ENCODE data around the gene MAN2A1.
"Not testable (repeated sequence)": the region's sequence is repeated elsewhere in the genome, so short reads cannot be mapped to it uniquely, and the experiment has no call there.

Gene MAN2A1

DNA sequence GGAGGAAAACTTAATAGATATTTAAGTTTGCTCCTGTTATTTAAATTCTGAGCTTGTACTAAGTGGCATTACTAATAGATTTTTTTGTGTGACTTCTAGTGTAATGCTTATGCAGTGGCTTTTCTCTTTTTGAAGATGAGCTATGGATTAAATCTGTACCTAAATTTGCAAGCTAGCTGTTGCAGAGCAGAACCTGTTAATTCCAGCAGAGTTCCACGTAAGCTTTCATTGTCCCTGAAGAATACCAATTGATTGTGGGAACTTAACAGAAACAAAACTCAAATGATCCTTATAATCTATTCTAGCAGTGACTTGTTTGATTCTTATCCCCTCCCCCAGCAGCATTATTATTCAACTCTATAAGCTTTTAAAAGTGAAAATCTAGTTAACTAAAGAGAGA lies 51.7 kb downstream of the MAN2A1 start:
- in situ Hi-C loops (cut with MboI; ENCODE audit: low pct_unique_long_range_greater_than_20kb, low sequenced_read_pairs): no loop called here
- no peak for DNase-seq

GRCh38 chr5:109743041-109743531 lies 53.4 kb downstream of the MAN2A1 start:
- DNase-seq: no peak
- in situ Hi-C loops (cut with MboI; ENCODE audit: low pct_unique_long_range_greater_than_20kb, low sequenced_read_pairs): no loop called here

DNA sequence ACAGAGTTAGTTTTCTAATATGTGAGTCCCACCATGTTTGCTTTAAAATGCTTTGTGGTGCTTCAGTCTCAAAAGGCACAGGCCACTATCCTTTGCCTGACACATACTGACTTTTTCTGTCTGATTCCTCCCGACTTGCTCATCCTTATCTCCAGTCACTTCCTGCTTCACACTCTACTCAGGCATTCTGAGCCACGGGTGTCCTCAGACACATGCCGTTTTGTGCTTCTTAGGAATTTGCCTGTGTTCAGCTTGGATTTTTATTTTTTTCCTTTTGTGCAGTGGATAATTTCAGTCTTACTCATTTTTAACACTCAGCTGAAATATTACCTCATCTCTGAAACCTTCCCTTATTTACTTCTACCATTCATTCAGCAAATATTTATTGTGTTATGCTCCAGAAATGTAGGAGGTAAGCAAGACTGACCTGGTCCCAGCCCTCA lies 54.1 kb downstream of the MAN2A1 start:
- in situ Hi-C loops (cut with MboI; ENCODE audit: low pct_unique_long_range_greater_than_20kb, low sequenced_read_pairs): no loop called here
- no peak for DNase-seq

- DNase-seq: no peak
- in situ Hi-C loops (cut with MboI; ENCODE audit: low pct_unique_long_range_greater_than_20kb, low sequenced_read_pairs): no loop called here
Measured at GRCh38 chr5:109744261-109744660, 54.5 kb downstream of the MAN2A1 start.

DNA sequence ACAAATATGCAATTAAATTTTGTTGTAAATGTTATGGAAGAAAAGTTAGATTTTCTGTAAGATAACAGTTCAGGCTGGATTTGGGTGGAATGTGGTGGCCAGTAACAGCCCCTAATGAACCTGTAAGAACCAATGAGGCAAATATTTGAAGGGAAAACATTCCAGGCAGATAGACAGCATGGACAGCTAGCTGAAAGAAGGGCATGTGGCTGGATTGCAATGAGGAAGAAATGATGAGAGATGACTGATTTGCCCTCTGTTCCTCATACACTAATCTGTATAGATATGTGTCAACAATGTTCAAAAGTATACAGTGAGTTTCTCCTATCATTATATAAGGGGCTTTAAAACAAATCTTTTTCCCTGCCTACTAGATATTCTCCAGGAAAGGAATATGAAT lies 58.8 kb downstream of the MAN2A1 start:
- in situ Hi-C loops (cut with MboI; ENCODE audit: low pct_unique_long_range_greater_than_20kb, low sequenced_read_pairs): no loop called here

DNA sequence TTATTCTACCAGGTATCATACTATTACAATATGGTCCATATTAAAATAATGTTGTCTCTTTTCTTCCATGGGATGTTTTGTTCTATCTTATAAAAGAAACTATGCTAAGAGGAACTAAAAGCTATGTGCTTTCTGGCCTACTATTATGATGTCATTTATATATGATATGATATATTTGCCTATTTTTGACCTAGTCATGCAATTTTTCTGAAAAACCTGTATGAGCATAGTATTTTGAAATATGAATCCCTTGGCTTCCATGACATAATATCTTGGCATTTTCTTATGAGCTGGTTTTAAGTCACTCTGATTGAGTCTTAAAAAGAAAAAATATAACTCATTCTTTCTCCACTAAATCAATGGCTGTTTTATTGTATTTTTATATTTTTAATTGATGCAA lies 60.7 kb downstream of the MAN2A1 start:
- in situ Hi-C loops (cut with MboI; ENCODE audit: low pct_unique_long_range_greater_than_20kb, low sequenced_read_pairs): no loop called here
- DNase-seq: no peak

More for the DNA sequence above, 58.8 kb downstream of the MAN2A1 start:
- DNase-seq: no peak

- no peak for DNase-seq
- in situ Hi-C loops (cut with MboI; ENCODE audit: low pct_unique_long_range_greater_than_20kb, low sequenced_read_pairs): no loop called here
Measured at GRCh38 chr5:109753279-109753678, 63.6 kb downstream of the MAN2A1 start.

DNA sequence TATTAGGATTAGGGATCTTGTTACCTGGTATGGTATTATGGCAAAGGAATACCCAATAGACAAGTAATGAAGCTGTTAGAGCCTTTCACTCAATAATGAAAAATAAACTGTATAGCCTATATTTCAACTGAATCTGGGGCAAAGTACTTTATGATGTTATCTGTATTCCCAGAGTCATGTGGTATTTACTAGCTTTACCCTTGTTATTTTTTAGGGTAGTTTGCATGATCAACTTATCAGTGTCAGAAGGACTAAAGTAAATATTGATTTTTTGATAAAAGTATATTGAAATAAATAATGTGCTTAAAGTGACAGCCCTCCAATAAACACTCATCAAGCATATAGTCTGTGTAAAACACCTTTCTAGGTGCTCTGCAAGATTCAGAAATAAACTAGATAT lies 64.6 kb downstream of the MAN2A1 start:
- in situ Hi-C loops (cut with MboI; ENCODE audit: low pct_unique_long_range_greater_than_20kb, low sequenced_read_pairs): no loop called here

GRCh38 chr5:109755761-109756160 lies 66.0 kb downstream of the MAN2A1 start:
- DNase-seq: no peak
- in situ Hi-C loops (cut with MboI; ENCODE audit: low pct_unique_long_range_greater_than_20kb, low sequenced_read_pairs): no loop called here

More for the DNA sequence above, 64.6 kb downstream of the MAN2A1 start:
- no peak for DNase-seq

DNA sequence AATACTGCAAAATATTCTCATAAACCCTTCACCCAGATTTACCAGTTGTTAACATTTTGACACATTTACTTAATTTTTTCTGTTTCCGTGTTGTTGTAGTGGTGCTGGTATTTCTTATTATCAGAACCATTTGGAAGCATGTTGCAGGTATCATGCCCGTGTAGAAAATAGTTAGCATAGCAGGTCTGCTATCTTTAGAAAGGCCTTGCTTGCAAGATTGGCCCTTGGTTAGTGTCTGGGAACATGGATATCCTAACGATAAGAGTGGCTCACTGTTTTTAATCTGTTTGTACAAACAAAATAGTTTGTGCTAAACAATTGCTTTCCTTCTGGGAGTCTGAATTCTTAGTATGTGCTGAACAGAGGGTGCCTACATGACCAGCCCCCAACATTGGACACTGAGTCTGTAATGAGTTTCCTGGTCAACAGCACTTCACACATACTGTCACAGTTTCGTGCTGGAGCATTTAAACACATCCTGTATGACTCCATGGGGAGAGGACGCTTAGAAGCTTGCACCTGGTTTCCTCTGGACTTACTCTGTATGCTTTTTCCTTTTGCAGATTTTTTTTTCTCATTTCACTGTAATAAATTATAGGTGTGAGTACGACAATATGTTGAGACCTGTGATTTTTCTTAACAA lies 66.9 kb downstream of the MAN2A1 start:
- in situ Hi-C loops (cut with MboI; ENCODE audit: low pct_unique_long_range_greater_than_20kb, low sequenced_read_pairs): no loop called here
- DNase-seq: no peak

DNA sequence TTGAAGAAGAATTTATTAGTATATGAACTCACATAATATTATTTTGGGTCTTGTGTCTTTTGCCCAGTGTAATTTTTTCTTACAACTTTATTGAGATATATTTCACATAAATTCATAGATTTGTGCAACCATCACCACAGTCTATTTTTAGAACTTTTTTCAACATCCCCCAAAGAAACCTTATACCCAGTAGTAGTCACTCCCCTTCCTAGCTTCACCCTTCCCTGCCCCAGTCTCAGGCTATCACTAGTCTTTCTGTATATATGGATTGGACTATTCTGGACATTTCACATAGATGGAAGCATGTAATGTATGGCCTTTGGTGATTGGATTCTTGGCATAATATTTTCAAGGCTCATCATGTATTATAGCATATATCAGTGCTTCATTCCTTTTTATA lies 67.8 kb downstream of the MAN2A1 start:
- in situ Hi-C loops (cut with MboI; ENCODE audit: low pct_unique_long_range_greater_than_20kb, low sequenced_read_pairs): no loop called here
- no peak for DNase-seq

GRCh38 chr5:109759306-109759705 lies 69.6 kb downstream of the MAN2A1 start:
- DNase-seq: no peak
- in situ Hi-C loops (cut with MboI; ENCODE audit: low pct_unique_long_range_greater_than_20kb, low sequenced_read_pairs): no loop called here

DNA sequence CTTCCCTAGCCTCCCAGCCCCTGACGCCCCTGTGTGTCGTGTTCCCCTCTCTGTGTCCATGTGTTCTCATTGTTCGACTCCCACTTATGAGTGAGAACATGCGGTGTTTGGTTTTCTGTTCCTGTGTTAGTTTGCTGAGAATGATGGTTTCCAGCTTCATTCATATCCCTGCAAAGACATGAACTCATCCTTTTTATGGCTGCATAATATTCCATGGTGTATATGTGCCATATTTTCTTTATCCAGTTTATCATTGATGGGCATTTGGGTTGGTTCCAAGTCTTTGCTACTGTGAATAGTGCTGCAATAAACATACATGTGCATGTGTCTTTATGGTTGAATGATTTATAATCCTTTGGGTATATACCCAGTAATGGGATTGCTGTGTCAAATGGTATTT lies 70.4 kb downstream of the MAN2A1 start:
- DNase-seq; in situ Hi-C loops (cut with MboI; ENCODE audit: low pct_unique_long_range_greater_than_20kb, low sequenced_read_pairs): not testable (repeated sequence)

DNA sequence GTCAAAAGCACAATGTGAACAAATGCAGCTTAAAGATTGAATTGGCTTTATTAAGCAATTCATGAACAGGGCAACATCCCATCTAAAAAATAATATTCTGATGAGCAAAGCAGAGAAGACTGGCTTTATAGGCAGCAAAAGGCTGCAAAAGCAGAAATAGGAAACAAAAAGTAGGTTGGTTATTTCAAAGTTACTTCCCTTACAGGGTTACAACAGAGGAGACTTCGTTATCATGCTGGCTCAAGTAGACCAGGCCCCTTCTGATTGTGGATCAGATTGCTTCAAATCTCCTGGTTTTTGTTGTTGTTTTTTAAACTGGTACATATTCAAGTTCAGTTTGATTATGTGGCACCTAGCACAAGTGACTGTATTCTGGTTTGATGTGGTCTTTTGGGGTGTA lies 73.1 kb downstream of the MAN2A1 start:
- no peak for DNase-seq
- in situ Hi-C loops (cut with MboI; ENCODE audit: low pct_unique_long_range_greater_than_20kb, low sequenced_read_pairs): no loop called here

- DNase-seq: no peak
- in situ Hi-C loops (cut with MboI; ENCODE audit: low pct_unique_long_range_greater_than_20kb, low sequenced_read_pairs): no loop called here
Measured at GRCh38 chr5:109767184-109767995, 77.7 kb downstream of the MAN2A1 start.

- no peak for DNase-seq
- in situ Hi-C loops (cut with MboI; ENCODE audit: low pct_unique_long_range_greater_than_20kb, low sequenced_read_pairs): no loop called here
Measured at GRCh38 chr5:109767997-109768396, 78.3 kb downstream of the MAN2A1 start.

GRCh38 chr5:109769597-109770291 lies 80.0 kb downstream of the MAN2A1 start:
- in situ Hi-C loops (cut with MboI; ENCODE audit: low pct_unique_long_range_greater_than_20kb, low sequenced_read_pairs): no loop called here
- no peak for DNase-seq

- DNase-seq: no peak
- in situ Hi-C loops (cut with MboI; ENCODE audit: low pct_unique_long_range_greater_than_20kb, low sequenced_read_pairs): no loop called here
Measured at GRCh38 chr5:109775130-109775529, 85.4 kb downstream of the MAN2A1 start.

- in situ Hi-C loops (cut with MboI; ENCODE audit: low pct_unique_long_range_greater_than_20kb, low sequenced_read_pairs): no loop called here
- no peak for DNase-seq
Measured at GRCh38 chr5:109779036-109779735, 89.5 kb downstream of the MAN2A1 start.
